NCI-H524 treated with DMSO at 0.1 percent for 48 hours (cell line): ENCODE results near the gene SULT4A1.

Source experiments
- DNase-seq: peaks from one replicate; lab custom pipeline; 2025; lab: John Stamatoyannopoulos, UW

The SULT4A1 gene

DNA sequence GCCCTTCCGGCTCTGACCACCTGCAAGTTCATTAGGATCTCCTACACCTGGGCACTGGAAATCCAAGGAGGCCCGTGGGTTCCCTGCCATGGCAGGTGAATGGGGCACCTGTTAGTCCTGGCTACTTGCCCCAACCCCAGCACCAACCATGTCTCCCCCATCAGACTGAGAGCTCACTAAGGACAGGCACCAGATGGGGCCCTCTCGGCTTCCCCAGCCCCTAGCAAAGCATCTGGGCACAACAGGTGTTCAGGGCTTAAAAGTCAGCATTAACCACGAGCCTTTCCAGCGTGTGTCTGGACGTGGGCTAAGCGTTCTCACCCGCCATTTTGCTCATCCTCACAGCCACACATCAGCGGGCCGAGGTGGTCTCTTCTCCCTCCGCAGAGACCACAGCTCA is 2.2 kb downstream of the SULT4A1 start:
- DNase-seq, result peak; percentile 91

DNA sequence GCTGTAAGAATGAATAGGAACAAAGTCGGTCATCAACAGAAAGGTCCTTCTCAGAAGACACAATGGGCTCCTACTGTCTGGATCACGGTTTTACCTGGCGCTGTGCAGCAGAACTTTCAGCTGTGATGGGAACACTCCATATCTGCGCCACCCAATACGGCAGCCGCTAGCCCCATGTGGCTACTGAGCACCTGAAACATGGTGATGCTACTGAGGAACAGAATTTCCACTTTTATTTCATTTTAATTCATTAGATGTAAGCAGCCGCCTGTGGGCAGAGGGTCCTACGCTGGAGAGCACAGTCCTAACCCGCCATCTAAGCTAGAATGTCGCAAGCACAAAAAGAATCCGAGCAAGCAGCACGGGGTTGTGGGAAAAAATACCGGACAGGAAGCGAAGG is 2.7 kb downstream of the SULT4A1 start:
- no peak for DNase-seq

DNA sequence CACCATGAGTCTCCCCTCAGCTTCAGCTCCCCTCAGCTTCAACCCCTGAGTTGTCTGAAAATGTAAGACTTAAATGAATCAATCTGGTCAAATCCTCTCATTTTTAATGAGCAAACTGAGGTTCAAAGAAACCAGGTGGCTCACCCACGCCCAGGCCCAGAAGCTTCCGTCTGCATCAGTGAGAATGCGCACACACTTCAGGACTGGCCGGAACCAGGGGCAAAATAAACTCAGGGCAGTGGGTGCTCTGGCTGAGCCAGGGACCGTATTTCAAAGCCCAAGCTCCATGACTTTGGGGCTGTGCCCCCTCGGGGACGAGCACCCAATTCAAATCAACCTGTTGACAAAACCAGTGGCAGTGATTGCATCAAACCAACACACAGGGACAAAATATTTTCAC is 3.1 kb downstream of the SULT4A1 start:
- DNase-seq, result no peak

DNA sequence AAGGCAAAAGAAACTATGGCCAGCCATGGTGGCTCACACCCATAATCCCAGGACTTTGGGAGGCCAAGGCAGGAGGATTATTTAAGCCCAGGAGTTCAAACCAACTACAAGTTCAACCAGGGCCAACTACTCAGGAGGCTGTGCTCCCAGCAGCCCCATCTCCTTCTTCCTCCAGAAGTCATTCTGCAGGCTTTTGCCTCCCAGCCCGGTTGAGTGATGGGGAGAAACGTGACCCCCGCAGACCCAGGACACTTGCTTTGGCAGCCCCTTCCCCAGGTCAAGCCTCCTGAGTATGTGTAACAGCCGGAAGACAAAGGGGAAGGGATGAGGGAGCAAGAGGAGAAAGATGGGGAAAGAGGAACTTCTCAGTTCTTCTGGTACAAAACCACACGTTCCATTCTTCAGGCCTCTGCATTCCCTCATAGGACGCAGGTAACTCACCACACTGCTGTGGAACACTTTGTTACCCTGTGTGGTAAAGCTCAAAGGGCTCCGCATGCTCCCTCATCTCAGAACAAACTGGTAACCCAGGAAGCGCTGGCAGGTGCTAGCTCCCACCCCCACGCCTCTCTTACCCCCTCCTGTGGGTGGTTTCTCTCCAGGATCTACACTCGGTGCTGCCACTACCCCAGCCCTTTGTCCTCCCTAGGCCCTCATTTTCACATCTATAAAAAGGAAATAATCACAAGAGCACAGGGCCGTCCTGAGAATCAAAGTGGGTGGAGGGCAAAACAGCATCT is 4.0 kb downstream of the SULT4A1 start:
- DNase-seq, result no peak

DNA sequence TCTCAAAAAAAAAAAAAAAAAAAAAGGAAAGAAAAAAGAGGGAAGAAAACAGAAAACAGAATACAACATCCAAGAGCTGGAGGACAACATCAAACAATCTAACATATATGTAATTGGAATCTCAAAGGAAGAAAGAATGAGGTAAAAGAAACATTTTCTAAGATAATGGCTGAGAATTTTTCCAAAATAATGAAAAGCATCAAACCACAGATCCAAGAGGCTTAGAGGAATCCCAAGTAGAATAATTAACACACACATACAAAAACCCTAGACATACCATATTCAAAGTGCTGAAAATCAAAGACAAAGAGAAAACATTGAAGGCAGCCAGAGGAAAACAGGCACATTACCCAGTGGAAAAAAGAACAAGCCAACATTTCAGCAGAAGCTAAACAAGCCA is 4.9 kb downstream of the SULT4A1 start:
- no peak for DNase-seq

DNA sequence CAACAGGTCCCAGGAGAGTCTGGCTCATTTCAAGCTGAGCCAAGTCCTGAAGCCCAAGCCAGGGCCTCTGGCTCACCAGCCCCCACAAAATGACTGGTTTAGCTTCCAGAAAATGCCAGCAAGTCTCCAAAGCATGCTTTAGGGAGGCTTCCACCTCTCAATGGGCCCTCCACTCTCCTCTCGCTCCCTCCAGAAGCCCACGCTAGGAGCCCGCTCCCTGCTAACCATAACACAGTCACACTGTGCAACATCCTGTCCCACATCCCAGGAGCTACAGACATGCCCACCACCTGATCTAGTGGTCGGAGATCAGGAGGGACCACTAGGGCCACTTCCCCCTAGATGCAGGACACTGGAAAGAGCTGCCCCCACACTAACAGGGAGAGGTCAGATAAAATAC is 6.9 kb downstream of the SULT4A1 start:
- DNase-seq, result no peak

DNA sequence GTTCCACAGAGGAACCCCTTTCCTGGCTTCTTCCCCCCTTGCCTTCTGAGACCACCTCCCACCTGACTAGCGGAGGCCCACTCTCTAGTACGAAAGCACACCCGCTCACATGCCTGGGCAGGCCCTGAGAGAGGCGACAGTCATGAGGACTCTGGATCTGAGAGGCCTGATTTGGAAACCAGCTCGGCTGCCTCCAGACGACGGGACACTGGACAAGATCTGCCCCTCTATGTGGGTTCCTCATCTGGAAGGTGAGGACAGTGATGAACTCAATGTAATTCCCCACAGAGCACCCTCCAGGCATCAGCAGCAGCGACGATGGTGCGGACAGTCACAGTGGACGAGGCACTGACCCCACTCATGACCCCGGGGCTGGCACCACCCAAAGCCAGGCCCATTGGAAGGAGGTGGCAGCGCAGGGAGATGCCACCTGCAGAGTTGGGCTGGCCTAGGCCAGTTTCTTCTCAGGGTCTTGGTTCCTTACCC is 7.5 kb downstream of the SULT4A1 start:
- DNase-seq, result no peak

DNA sequence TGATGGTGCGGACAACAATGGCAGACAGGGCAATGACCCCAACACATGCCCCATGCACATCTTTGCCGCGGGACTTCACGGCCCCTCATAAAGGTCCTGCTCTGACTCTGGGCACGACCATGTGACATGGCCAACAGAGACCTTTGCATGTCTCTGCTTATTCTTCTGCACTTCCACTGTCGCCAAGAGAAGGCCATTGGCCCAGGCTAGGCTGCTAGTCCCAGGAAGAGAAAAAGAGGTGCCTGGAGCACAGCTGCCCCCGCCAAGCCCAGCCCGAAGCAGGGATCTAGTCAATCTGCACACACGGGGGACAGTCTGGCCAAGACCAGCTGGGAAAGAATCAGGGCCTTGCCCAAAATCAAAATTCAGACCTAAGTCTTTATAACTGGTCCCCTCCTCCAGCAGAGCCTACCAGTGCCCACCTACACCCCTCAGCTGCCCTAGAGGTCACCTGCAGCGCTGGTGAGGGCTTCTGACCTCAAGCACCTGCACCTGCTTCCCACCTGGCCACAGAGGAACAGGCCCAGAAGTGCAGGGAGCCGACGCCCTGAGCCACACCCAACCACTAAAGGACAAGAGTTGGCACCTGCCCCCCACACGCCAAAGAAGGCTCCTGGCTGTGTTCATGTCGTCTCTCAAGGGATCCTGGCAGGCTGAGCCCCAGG is 8.1 kb downstream of the SULT4A1 start:
- DNase-seq, result no peak

DNA sequence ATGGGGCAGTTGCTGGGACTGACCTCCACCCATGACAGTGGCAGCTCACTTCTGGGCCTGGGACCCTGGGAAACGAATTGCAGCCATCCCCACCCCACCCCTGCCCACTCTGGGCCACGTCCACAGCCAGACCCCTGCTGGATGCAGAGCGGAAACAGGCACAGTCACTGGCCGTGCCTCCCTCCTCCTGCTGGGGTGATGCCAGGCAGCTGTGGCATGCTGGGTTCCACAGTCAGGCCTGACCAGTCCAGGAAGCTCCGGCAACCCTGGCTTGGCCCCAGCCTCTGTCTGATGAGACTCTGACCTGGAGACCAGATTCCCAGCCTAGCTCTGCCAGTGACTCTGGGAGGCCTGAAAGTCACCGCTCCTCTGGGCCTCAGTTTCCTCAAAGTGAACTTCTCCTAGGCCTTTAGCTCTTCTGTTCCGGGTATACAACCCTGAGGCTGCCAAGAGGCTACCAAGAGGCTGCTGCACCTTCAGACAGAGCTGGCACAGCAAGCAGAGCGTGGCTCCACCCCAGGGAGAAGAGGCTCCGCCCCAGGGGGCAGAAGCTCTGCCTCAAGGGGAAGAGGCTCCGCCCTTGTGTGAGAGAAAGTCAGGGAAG is 8.9 kb downstream of the SULT4A1 start:
- DNase-seq, result no peak

DNA sequence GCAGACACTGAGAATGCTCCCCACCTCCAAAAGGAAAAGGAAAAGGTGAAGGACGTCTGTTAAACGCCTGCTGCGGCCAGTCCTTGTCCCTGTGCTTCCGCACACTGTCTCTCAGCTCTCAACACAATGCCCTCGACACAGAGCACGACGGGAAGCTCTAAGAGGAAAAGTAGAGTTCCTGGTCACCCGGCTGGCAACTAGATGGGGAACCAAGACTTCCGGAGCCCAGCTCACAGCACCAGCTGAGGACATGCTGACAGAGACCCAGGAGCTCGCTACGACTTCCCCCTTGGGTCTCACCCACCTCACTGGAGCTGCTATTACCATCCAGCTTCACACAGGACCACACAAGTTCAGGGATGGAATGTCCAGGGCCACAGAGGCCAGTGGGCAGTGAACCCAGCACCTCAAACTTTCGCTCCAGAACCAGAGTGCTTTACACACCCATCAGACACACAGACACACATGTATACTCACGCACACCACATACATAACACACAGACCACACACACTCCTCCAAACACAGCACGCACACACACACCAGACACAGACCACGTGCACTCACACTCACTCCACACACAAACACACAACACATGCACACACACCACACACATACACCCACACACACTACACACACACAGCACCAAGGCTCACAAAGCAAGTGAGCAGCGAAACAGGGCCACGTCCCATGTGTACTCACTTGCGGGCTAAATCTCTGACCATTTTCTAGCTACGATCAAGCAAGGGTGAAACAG is 9.6 kb downstream of the SULT4A1 start:
- no peak for DNase-seq

DNA sequence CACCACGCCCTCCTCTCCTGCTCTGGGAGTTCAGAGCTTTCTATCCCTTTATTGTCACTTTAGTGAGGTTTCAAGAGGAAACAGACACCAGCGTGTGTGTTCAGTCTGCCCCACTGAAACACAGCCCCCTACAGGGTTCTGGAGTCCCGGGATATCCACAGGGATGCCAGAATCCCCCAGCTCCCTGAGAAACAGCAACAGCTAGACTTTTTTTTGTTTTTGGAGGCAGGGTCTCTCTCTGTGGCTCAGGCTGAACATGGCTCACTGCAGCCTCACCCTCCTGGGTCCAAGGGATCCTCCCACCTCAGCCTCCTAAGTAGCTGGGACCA is 10.4 kb downstream of the SULT4A1 start:
- no peak for DNase-seq

DNA sequence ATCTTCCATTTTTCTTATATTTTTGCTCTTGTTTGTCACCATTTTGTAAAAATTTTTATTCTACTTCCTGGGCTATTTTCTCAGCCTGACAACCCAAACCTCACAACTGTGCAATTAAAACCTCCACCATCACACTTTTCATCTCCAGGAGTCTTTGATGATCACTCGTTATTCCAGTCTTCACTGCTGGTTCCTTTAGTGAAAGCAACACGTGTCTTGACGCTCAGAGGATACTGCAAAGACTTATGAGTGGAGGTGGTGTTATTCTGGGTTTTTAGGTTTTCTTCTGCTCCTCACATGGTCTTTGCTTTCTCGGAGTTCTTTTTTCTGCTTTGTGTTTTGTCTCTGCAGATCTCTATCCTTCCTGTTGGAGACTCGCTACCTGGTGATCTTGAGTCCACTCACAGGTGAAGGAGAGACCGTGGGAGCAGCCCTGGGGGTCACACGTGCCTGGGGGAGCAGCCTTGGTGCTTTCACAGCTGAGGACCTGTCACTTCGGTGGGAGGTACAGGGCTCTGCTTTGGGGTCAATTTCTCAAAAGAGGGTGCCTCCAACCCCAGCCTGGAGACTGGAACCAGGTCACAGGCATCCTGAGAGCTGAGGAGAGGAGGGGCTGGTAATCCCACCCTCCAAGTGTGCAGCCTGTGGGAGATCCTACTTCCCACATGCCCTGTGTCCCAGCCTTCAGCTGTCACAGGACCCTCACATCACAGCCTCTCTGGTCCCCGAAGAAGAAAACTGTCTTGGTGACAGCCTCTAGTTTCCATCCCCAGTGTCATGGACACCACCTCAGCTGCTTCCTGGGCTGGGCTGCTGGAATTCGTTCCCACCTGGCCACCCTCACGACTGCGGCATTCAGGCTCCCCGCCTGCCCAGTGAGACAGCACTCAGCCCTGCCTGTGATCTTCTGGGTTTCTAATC is 11.0 kb downstream of the SULT4A1 start:
- no peak for DNase-seq

DNA sequence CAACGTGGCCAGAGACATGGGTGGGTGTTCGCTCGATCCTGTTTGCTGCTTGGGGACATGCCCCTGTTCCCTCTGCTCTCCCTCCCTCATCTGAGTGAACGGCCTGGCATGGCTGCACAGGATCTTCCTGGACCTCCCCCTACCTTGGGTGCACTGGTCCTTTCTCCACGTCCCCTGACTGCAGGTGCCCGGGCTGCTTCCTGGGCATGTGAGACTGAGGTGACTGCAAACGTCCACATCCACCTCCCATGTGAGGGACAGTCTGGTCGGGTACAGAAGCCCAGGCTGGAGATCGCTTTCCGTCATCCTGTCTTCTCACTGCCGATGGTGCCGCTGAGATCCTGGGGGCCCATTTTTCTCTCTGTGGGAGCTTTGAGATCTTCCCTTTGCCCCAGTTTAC is 11.8 kb downstream of the SULT4A1 start:
- no peak for DNase-seq

DNA sequence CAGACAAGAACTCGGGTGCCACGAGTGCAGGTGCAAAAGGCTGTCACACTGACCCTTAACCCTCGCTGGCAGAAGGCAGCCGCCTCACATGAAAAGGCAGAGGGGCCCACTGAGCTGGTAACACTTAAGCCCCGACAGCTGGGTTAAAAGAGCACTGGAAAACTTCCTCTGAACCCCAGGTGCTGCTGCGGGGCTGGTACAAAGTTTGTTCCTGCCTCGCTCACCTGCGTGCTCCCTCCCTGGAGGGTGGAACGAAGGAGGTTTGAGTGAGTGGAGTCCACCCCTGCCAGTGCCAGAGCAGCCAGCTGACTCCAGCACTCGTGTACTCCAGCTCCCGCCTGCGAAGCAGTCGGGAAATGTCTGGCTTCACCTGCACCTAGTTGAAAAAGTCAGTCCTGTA is 12.6 kb downstream of the SULT4A1 start:
- DNase-seq, result no peak

DNA sequence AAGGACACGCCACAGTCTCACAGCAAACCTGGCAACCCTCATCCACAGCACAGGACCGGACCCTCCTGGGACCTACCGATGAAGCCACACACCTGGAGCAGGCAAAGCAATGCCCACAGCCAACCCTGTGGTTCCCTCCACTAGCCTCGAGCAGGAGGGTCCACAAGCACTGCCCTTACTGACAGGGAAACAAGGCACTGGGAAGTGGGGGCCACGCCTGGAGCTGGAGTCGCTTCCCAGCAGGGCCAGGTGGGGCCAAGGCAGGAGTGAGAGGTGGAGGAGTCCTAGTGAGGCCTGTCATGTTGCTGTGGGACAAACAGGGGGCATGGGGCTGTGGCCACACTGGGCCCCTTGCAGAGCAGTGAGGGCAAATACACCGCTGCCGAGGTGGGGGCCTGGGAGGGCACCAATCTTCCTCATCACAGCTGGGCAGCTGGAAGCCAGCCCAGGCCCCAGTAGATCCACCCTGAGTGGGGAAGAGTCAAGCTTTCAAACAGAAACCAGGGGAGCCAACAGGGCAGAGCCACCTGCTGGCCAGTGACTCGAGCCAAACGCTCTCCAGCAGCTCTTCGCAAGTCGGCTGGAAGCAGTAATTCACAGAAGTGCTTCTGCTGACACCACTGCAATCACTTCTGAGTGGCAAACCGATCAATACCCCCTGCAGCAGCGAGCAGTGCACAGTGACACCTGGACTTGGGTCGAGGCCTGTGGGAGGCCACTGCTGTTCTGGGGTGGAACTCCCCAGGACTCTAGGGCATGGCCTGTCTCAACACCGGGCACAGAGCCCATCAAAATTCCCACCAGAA is 13.7 kb downstream of the SULT4A1 start:
- peak; percentile 21 for DNase-seq

DNA sequence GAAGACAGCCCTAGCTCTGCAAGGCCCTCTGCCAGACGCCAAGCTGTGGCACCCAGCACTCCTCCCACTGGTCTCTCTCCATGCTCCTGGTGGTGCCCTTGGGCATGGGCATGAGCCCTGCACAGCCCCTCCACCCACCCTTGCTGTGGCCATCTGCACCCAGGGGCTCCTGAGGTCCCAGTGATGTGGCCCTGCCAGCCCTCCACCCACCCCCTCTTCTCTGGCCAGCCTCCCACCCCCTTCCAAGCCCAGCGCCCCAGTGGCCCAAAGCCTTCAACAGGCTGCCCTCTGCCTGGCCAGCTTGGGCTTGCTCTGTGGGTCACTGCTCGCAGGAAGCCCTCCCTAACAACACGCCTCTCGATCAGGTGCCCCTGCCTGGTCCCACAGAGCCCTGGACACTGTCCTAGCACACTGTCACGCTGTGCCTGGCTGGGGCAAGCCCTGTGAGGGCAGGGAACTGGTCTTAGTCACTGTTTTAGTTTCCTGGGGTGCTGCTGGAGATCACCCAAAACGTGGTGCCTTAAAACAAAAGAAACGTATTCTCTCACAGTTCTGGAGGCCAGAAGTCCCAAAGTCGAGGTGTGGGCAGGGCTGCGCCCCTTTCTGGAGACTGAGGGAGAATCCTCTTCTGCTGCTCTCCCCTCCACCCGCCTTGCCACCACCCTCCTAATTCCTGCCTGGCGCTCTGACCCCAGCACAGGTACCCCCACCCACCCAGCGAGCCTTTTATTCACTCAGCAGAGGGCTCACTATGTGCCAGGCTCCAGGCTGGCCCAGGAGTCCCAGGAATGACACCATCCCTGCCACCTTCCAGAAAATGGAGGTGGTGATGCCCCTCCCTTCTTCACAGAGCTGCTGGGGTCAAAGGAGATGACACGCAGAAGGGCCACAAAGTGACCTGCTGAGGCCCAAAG is 14.7 kb downstream of the SULT4A1 start:
- DNase-seq, result no peak

DNA sequence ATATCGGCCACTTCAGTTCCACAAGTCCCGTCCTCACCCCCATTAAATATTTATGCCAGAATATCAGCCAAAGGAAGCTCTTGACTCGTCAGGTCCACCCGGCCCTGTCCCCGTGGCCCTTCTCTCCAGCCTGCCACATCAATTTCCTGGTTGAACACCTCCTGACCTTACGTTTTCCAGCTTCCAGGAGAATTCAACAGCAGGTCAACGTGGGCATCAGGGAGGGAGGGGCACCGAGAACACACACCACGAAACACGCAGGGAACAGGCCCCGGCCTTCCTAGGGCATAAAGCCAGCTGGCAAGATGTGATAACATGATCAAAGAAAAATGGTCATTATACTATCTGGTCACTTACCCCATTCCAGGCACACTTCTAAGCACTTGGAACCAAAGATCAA is 15.3 kb downstream of the SULT4A1 start:
- no peak for DNase-seq

DNA sequence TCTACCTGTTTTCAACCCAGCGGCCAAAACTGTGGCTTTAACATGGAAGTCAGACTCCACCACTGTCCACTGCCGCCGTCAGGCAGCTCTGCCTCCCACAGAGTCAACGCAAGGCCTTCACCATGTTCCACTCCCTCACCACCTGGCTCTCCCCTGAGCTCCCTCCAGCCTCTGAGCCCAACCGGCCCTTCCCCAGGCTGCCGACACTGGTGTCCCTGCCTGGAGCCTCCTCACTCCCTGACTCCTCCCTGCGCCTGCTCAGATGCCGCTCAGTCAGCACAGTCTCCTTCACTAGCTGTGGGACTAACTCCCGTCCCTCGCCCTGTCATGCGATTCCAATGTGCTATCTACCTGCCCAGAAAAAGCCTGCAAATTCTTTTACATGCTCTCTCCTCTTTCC is 16.3 kb downstream of the SULT4A1 start:
- DNase-seq, result no peak
